ENCODE measurements around the gene STRN4. TPM values are rescaled to one million over a fixed set of nuclear protein-coding genes. Genes with fewer than 3 reads are reported as not detected.

Gene STRN4
- total and polyA plus RNA-seq, 4 donors: 9.5 to 29.9 (median 24.8) TPM

GRCh38 chr19:46756544-46756888, 10.3 kb upstream of the STRN4 start:
- WGBS: 79% methylated on average over 30 of the region's 30 CpGs
- H3K4me3 ChIP-seq (ENCODE audit: low read depth in 1 of 3, low read length in 3 of 3): no peak overlapping the region
- TF ChIP-seq GABPA (IDR thresholded peaks at IDR 0.05 in 1 of 2, conservative IDR thresholded peaks at IDR 0.05 in 1 of 2) (no peak), JUND (IDR thresholded peaks at IDR 0.05) (no peak), ZBTB33 (IDR thresholded peaks at IDR 0.05) (no peak), RAD21 (IDR thresholded peaks at IDR 0.05) (no peak), YY1 (IDR thresholded peaks at IDR 0.05) (no peak), HNF4A (conservative IDR thresholded peaks at IDR 0.05) (no peak), EGR1 (IDR thresholded peaks at IDR 0.05; ENCODE audit: low read depth in 2 of 2) (no peak), TAF1 (conservative IDR thresholded peaks at IDR 0.05) (no peak), FOXA1 (IDR thresholded peaks at IDR 0.05) (no peak), NR2F2 (IDR thresholded peaks at IDR 0.05) (no peak), RXRA (IDR thresholded peaks at IDR 0.05) (no peak), SP1 (IDR thresholded peaks at IDR 0.05) (no peak), CTCF (IDR thresholded peaks at IDR 0.05; ENCODE audit: low read depth, low read length, missing input control) (no peak), FOXA2 (IDR thresholded peaks at IDR 0.05) (no peak), MAX (IDR thresholded peaks at IDR 0.05) (no peak)
- H3K4me1 ChIP-seq (ENCODE audit: control insufficient read depth in 4 of 4, insufficient read depth in 4 of 4, low read length in 3 of 4): peaks cover 1 to 4% (median 2%) of the 10 kb centered on the region in 4 donors
- H3K27ac ChIP-seq (ENCODE audit: low read depth in 1 of 2, low read length in 2 of 2): no peak overlapping the region
- no peaks in the 10 kb centered on the region for H3K27me3 ChIP-seq (ENCODE audit: control insufficient read depth in 4 of 4, insufficient read depth in 4 of 4, low read length in 3 of 4)
- H3K9me3 ChIP-seq (ENCODE audit: control insufficient read depth in 4 of 4, low read length in 3 of 4): no peaks in the 10 kb centered on the region
- peaks cover 0 to 5% (median 2%) of the 10 kb centered on the region in 4 donors for H3K36me3 ChIP-seq (ENCODE audit: control insufficient read depth in 4 of 4, insufficient read depth in 3 of 4, low read depth in 1 of 4, low read length in 3 of 4)
- no peak for DNase-seq (ENCODE audit: low spot score)
- H3K9ac ChIP-seq (ENCODE audit: low read depth in 1 of 2, low read length in 2 of 2): no peak overlapping the region

- H3K9ac ChIP-seq (ENCODE audit: low read depth in 1 of 2, low read length in 2 of 2): no peak overlapping the region
- WGBS: 93% methylated on average over 86 of the region's 86 CpGs
- DNase-seq (ENCODE audit: low spot score): no peak
- peak overlapping the region in 1 of 2 donors; percentile 41 for H3K27ac ChIP-seq (ENCODE audit: low read depth in 1 of 2, low read length in 2 of 2)
- H3K4me1 ChIP-seq (ENCODE audit: control insufficient read depth in 4 of 4, insufficient read depth in 4 of 4, low read length in 3 of 4): peaks cover 0 to 2% (median under 1%) of the 10 kb centered on the region in 4 donors
- no peak overlapping the region for H3K4me3 ChIP-seq (ENCODE audit: low read depth in 1 of 3, low read length in 3 of 3)
- H3K36me3 ChIP-seq (ENCODE audit: control insufficient read depth in 4 of 4, insufficient read depth in 3 of 4, low read depth in 1 of 4, low read length in 3 of 4): peaks cover 0 to 5% (median 2%) of the 10 kb centered on the region in 4 donors
- H3K27me3 ChIP-seq (ENCODE audit: control insufficient read depth in 4 of 4, insufficient read depth in 4 of 4, low read length in 3 of 4): no peaks in the 10 kb centered on the region
- H3K9me3 ChIP-seq (ENCODE audit: control insufficient read depth in 4 of 4, low read length in 3 of 4): no peaks in the 10 kb centered on the region
- TF ChIP-seq CTCF (IDR thresholded peaks at IDR 0.05; ENCODE audit: low read depth, low read length, missing input control) (no peak), JUND (IDR thresholded peaks at IDR 0.05) (no peak), REST (IDR thresholded peaks at IDR 0.05) (no peak), FOXA2 (IDR thresholded peaks at IDR 0.05) (no peak), NR2F2 (IDR thresholded peaks at IDR 0.05) (no peak), GABPA (IDR thresholded peaks at IDR 0.05 in 1 of 2, conservative IDR thresholded peaks at IDR 0.05 in 1 of 2) (no peak), HNF4G (IDR thresholded peaks at IDR 0.05) (no peak), EGR1 (IDR thresholded peaks at IDR 0.05; ENCODE audit: low read depth in 2 of 2) (no peak), RAD21 (IDR thresholded peaks at IDR 0.05) (no peak), SP1 (IDR thresholded peaks at IDR 0.05) (no peak), ATF3 (IDR thresholded peaks at IDR 0.05) (no peak), YY1 (IDR thresholded peaks at IDR 0.05) (no peak), RXRA (IDR thresholded peaks at IDR 0.05) (no peak), MAX (IDR thresholded peaks at IDR 0.05) (no peak), TAF1 (conservative IDR thresholded peaks at IDR 0.05) (no peak), HNF4A (conservative IDR thresholded peaks at IDR 0.05) (no peak), FOXA1 (IDR thresholded peaks at IDR 0.05) (no peak)
Observed at GRCh38 chr19:46755853-46756543, 9.7 kb upstream of the STRN4 start.

Data from liver (tissue), 9 donors.